KMS-11 (cell line): ENCODE measurements around the gene LINC00305.

ENCODE experiments used
- H2AFZ ChIP-seq: fragments of 200-600 bp; sonication (generic); 2 replicates; pipeline ENCODE4 v1.6.1; 2016; ENCODE audit warnings: antibody characterized with exemption, mixed run types, low read depth
- H3K27ac ChIP-seq: fragments of 200-600 bp; sonication (generic); 2 replicates; pipeline ENCODE4 v1.6.1; 2016; ENCODE audit warnings: mild to moderate bottlenecking, mixed run types
- H3K27me3 ChIP-seq: fragments of 200-600 bp; sonication (generic); 2 replicates; pipeline ENCODE4 v1.6.1; 2017; ENCODE audit warnings: mild to moderate bottlenecking, low read depth, mixed run types, moderate library complexity; ENCODE audit not compliant: insufficient read depth
- H3K36me3 ChIP-seq: fragments of 200-600 bp; sonication (generic); 2 replicates; pipeline ENCODE4 v1.6.1; 2017; ENCODE audit warnings: mild to moderate bottlenecking, mixed run types; ENCODE audit not compliant: insufficient read depth
- H3K4me1 ChIP-seq: fragments of 200-600 bp; sonication (generic); 2 replicates; pipeline ENCODE4 v1.6.1; 2016; ENCODE audit warnings: mild to moderate bottlenecking, low read depth, mixed run types; ENCODE audit not compliant: poor library complexity, severe bottlenecking
- H3K4me2 ChIP-seq: fragments of 200-600 bp; sonication (generic); 2 replicates; pipeline ENCODE4 v1.7.0; 2016; ENCODE audit warnings: mild to moderate bottlenecking, mixed run types
- H3K4me3 ChIP-seq: fragments of 200-600 bp; sonication (generic); IDR thresholded peaks from 2 replicates; pipeline ENCODE4 v1.6.1; 2017; ENCODE audit warnings: low read depth, low read length, mixed read lengths; ENCODE audit not compliant: insufficient read depth
- H3K79me2 ChIP-seq: fragments of 200-600 bp; sonication (generic); 2 replicates; pipeline ENCODE4 v1.6.1; 2016; ENCODE audit warnings: low read depth, mixed run types; ENCODE audit not compliant: insufficient read depth
- H3K9ac ChIP-seq: fragments of 200-600 bp; sonication (generic); 2 replicates; pipeline ENCODE4 v1.6.1; 2016; ENCODE audit warnings: mild to moderate bottlenecking, mixed run types
- H4K20me1 ChIP-seq: fragments of 200-600 bp; sonication (generic); 2 replicates; pipeline ENCODE4 v1.6.1; 2016; ENCODE audit warnings: mild to moderate bottlenecking, mixed run types; ENCODE audit not compliant: insufficient read depth
- TF ChIP-seq, protein P1 (sequence below): fragments of 200-600 bp; sonication (generic); conservative IDR thresholded peaks from 2 replicates; pipeline ENCODE4 v1.6.1; 2017; ENCODE audit warnings: low read depth, mild to moderate bottlenecking, antibody characterized with exemption, low read length, moderate library complexity, mixed read lengths

The LINC00305 gene

DNA sequence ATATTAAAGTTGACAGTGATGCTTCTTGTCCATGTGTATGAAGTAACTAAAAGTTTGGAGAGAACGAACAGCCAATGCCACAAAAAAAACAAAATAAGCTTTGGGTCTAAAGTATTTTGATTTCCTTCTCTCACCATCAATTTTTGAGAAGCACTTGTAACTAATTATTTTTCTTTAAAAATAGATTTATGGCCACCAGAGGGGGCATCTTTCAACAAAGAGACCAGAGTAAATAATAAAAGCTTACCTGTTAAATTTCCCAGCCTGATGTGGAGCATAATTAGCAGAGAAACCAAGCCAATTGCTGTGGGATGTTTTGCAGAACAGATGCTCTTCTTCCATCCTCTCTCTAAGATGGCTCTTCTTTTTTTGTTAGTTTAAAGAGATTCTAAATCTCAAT, 29.0 kb downstream of the LINC00305 start:
- no peaks in the 10 kb centered on the region for H3K79me2 ChIP-seq
- no peaks in the 10 kb centered on the region for H3K36me3 ChIP-seq
- no peak overlapping the region for H3K4me3 ChIP-seq
- TF ChIP-seq, protein P1, sequence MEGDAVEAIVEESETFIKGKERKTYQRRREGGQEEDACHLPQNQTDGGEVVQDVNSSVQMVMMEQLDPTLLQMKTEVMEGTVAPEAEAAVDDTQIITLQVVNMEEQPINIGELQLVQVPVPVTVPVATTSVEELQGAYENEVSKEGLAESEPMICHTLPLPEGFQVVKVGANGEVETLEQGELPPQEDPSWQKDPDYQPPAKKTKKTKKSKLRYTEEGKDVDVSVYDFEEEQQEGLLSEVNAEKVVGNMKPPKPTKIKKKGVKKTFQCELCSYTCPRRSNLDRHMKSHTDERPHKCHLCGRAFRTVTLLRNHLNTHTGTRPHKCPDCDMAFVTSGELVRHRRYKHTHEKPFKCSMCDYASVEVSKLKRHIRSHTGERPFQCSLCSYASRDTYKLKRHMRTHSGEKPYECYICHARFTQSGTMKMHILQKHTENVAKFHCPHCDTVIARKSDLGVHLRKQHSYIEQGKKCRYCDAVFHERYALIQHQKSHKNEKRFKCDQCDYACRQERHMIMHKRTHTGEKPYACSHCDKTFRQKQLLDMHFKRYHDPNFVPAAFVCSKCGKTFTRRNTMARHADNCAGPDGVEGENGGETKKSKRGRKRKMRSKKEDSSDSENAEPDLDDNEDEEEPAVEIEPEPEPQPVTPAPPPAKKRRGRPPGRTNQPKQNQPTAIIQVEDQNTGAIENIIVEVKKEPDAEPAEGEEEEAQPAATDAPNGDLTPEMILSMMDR, result peak; percentile 60; the same call in 1 of the 2 replicates
- no peak overlapping the region for H3K27ac ChIP-seq
- H4K20me1 ChIP-seq, result no peaks in the 10 kb centered on the region
- H3K4me1 ChIP-seq, result peaks cover 17% of the 10 kb centered on the region
- no peaks in the 10 kb centered on the region for H3K27me3 ChIP-seq
- H3K9ac ChIP-seq, result no peak overlapping the region
- no peak overlapping the region for H2AFZ ChIP-seq
- no peak overlapping the region for H3K4me2 ChIP-seq

DNA sequence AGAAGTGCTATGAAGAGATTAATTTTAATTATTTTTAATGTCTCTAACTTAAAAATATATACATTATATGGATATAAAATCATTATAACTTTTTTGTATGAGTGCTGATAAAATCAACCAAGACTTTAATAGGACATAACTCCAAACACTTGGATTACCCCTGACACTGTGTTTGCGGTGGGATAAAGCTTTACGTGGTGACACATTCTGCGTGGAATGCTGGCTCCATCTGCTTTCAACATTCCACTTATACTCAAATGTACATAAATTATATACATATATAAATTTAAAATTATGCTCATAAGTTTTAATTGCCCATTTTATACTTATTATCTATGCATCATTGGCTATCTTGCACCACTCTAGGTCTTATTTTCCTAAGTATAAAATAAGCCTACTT, 30.5 kb downstream of the LINC00305 start:
- H2AFZ ChIP-seq, result no peak overlapping the region
- no peaks in the 10 kb centered on the region for H3K27me3 ChIP-seq
- H3K4me1 ChIP-seq, result peaks cover 17% of the 10 kb centered on the region
- H3K36me3 ChIP-seq, result no peaks in the 10 kb centered on the region
- H3K4me2 ChIP-seq, result no peak overlapping the region
- H3K9ac ChIP-seq, result no peak overlapping the region
- TF ChIP-seq, protein P1, result no peak
- no peak overlapping the region for H3K27ac ChIP-seq
- no peaks in the 10 kb centered on the region for H3K79me2 ChIP-seq
- no peak overlapping the region for H3K4me3 ChIP-seq
- H4K20me1 ChIP-seq, result no peaks in the 10 kb centered on the region

DNA sequence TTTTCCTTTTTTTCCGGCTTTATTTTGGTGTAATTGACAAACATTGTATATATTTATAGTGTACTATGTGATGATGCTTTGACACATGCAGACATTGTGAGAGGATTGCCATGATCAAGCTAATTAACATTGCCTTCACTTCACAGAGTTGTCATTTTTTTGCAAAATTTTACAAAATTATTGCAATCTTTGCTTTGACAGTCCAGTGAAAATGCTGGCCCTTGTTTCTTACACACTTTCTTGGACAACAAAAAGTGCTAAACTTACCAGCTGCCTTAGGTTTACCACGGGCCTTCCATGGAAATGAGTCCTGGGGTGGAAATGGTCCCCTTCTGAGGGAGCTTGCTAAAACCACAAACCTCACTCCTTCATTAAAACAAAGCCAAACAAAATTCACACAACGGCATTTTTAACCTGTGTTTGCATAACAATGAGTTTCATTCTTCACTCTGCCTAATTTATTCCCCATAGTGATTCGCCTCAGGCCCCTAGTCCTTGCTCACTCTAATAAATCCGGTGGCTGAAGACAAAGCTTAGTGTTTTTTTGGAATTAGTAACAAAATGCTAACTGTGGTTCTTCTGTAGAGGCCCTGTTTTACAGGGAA, 32.2 kb downstream of the LINC00305 start:
- Histone ChIP-seq H3K4me3 (no peak overlapping the region), H3K27me3 (no peaks in the 10 kb centered on the region), H3K36me3 (no peaks in the 10 kb centered on the region), H3K27ac (no peak overlapping the region), H4K20me1 (no peaks in the 10 kb centered on the region), H3K4me2 (peak overlapping the region; percentile 26; the same call in 1 of the 2 replicates), H3K4me1 (peaks cover 17% of the 10 kb centered on the region), H3K9ac (no peak overlapping the region), H2AFZ (peak overlapping the region; percentile 3; the same call in 1 of the 2 replicates), H3K79me2 (no peaks in the 10 kb centered on the region)
- TF ChIP-seq, protein P1, result no peak

DNA sequence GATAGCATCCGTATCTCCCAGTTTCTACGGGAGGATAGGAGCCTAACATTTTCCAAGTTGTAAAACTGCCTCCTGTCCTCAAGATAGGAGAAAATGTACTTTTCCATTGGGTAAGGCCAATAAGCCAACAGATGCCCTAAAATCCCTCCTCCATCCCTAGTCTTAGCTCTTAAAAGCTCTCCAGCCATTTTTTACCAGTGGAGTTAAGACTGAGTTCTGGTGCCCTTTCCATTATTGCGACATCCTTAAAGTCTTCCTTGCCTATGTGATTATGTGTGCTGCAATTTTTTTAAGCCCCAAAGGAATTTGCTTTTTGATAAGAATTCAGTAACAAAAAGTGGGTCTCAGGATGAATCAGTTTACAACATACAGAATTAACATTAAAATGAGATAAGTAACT, 33.0 kb downstream of the LINC00305 start:
- no peak overlapping the region for H3K4me3 ChIP-seq
- TF ChIP-seq, protein P1, result no peak
- H3K27me3 ChIP-seq, result no peaks in the 10 kb centered on the region
- H3K4me1 ChIP-seq, result peaks cover 17% of the 10 kb centered on the region
- H3K27ac ChIP-seq, result no peak overlapping the region
- no peak overlapping the region for H3K9ac ChIP-seq
- H3K4me2 ChIP-seq, result no peak overlapping the region
- H4K20me1 ChIP-seq, result no peaks in the 10 kb centered on the region
- no peak overlapping the region for H2AFZ ChIP-seq
- H3K79me2 ChIP-seq, result no peaks in the 10 kb centered on the region
- no peaks in the 10 kb centered on the region for H3K36me3 ChIP-seq
